NCI-H510A treated with DMSO at 0.1 percent for 48 hours (cell line): ENCODE data around the gene MAGEB17.

Experiments used
- DNase-seq: peaks from one replicate; lab custom pipeline; 2025; lab: John Stamatoyannopoulos, UW

MAGEB17 gene

GRCh38 chrX:16210061-16210460 is 42.8 kb downstream of the MAGEB17 start:
- no peak for DNase-seq

- no peak for DNase-seq
Measured at GRCh38 chrX:16212024-16212423, 44.7 kb downstream of the MAGEB17 start.

DNA sequence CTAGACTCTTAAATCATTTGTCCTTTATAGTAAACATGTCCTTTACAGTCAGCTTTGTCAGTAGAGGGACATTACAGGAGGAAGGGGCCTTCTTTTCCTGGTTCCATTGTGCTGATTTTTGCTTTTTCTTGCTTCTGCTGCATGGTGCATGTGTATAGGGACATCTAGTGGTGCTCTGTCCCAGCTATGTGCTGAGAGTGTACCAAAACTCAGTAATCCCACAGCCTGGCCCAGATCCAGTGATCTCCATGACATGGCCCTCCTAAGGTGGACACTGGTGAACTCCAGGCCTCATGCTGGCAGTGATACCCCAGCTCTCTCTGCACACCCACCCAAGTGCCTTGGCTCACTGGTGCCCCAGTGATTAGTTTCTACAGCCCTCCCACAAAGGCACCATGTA is 45.2 kb downstream of the MAGEB17 start:
- no peak for DNase-seq

DNA sequence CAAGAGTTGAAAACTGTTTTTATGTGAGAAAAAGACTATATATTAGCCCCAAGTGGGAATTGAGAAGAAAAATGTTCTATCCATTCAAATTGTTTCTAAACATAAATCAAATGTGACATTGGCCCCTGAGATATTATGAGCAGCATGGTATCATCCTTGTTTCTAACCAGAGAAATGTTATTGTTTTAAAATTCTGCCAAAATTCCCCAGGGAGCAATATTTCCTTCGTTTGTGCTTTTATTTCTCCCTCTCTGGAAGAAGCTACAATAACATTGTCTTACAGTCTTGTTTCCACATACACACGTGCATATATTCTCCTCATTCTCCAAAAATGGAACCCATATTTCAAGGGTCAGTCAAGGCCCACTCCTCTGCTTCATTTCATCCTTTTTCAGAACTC is 46.7 kb downstream of the MAGEB17 start:
- no peak for DNase-seq

GRCh38 chrX:16215660-16216059 is 48.4 kb downstream of the MAGEB17 start:
- no peak for DNase-seq
